HEK293 (cell line): ENCODE measurements around the gene ASXL1.

Experiments
- CTCF ChIA-PET: fragments of 350-600 bp; formaldehyde crosslinking; extraction: SDS; loops from one replicate; lab custom pipeline; 2021; ENCODE audit warnings: antibody characterized with exemption; lab: Yijun Ruan, JAX
- POLR2A ChIA-PET: fragments of 300-600 bp; formaldehyde crosslinking; extraction: SDS; loops from one replicate; lab custom pipeline; 2020; ENCODE audit warnings: antibody characterized with exemption, inconsistent platforms; lab: Yijun Ruan, JAX
- H3K27ac ChIP-seq: fragments of 200-500 bp; sonication (Bioruptor generic); 2 replicates; pipeline ENCODE4 v1.5.1; 2014; ENCODE audit warnings: low read depth, low read length, control low read depth, inconsistent platforms; ENCODE audit errors: extremely low read depth
- H3K36me3 ChIP-seq, 2 experiments: fragments of 200-500 bp in 1 of 2; sonication (Bioruptor generic) in 1 of 2; 1 replicate in 1 of 2; 2 replicates in 1 of 2; pipeline ENCODE4 v1.5.1; 2014 to 2017; ENCODE audit warnings: inconsistent platforms in 2 of 2, low read length in 2 of 2; ENCODE audit not compliant: control insufficient read depth in 2 of 2, insufficient read depth in 1 of 2
- H3K4me1 ChIP-seq: fragments of 200-500 bp; sonication (Bioruptor generic); 2 replicates; pipeline ENCODE4 v1.5.1; 2014; ENCODE audit warnings: mild to moderate bottlenecking, low read length, inconsistent platforms; ENCODE audit not compliant: control insufficient read depth, insufficient read depth
- H3K4me3 ChIP-seq: 2 replicates; pipeline ENCODE4 v1.5.1; 2011; ENCODE audit warnings: low read depth, mild to moderate bottlenecking, control low read depth, low read length, moderate library complexity
- H3K9me3 ChIP-seq: fragments of 200-500 bp; sonication (Bioruptor generic); 2 replicates; pipeline ENCODE4 v1.5.1; 2014; ENCODE audit warnings: low read depth, low read length, inconsistent platforms; ENCODE audit not compliant: control insufficient read depth, insufficient read depth
- GLI2 ChIP-seq: fragments of 450-650 bp; formaldehyde crosslinking; IDR thresholded peaks from 2 replicates; pipeline ENCODE4; 2017; ENCODE audit warnings: missing biosample characterization, missing genetic modification characterization, low read depth, borderline replicate concordance
- GLI4 ChIP-seq: fragments of 450-650 bp; formaldehyde crosslinking; IDR thresholded peaks from 2 replicates; pipeline ENCODE4 v1.5.1; 2016; ENCODE audit warnings: missing biosample characterization, missing genetic modification characterization
- GLIS1 ChIP-seq: fragments of 450-650 bp; formaldehyde crosslinking; IDR thresholded peaks from 2 replicates; pipeline ENCODE4 v1.5.1; 2016; ENCODE audit warnings: missing biosample characterization, missing genetic modification characterization
- HOXA7 ChIP-seq: sonication (generic); formaldehyde crosslinking; IDR thresholded peaks from 2 replicates; pipeline ENCODE4 v1.8.1; 2022; ENCODE audit warnings: missing genetic modification reagents, borderline replicate concordance
- KLF1 ChIP-seq: fragments of 450-650 bp; formaldehyde crosslinking; IDR thresholded peaks from 2 replicates; pipeline ENCODE4 v1.5.1; 2016; ENCODE audit warnings: missing biosample characterization, missing genetic modification characterization
- KLF9 ChIP-seq: fragments of 450-650 bp; formaldehyde crosslinking; IDR thresholded peaks from 2 replicates; pipeline ENCODE4 v1.5.1; 2016; ENCODE audit warnings: missing biosample characterization, missing genetic modification characterization, low read depth
- ZBTB7A ChIP-seq: fragments of 450-650 bp; formaldehyde crosslinking; IDR thresholded peaks from 2 replicates; pipeline ENCODE4 v1.5.1; 2016; ENCODE audit warnings: low read depth, missing biosample characterization, missing genetic modification characterization
- ZFP41 ChIP-seq: fragments of 450-650 bp; formaldehyde crosslinking; IDR thresholded peaks from 2 replicates; pipeline ENCODE4 v1.5.1; 2016; ENCODE audit warnings: missing biosample characterization, missing genetic modification characterization, borderline replicate concordance
- ZNF121 ChIP-seq: fragments of 450-650 bp; formaldehyde crosslinking; IDR thresholded peaks from 2 replicates; pipeline ENCODE4 v1.5.1; 2016; ENCODE audit warnings: missing biosample characterization, missing genetic modification characterization
- ZNF214 ChIP-seq: fragments of 450-650 bp; formaldehyde crosslinking; IDR thresholded peaks from 2 replicates; pipeline ENCODE4 v1.5.1; 2017; ENCODE audit warnings: missing biosample characterization, mild to moderate bottlenecking, missing genetic modification characterization, borderline replicate concordance
- ZNF274 ChIP-seq, 2 experiments: fragments of 200-500 bp in 1 of 2; fragments of 450-650 bp in 1 of 2; sonication (Bioruptor generic) in 1 of 2; formaldehyde crosslinking in 1 of 2; IDR thresholded peaks; 2 replicates each; pipeline versions ENCODE4 v1.5.1 to v1.6.1; 2014 to 2016; ENCODE audit warnings: borderline replicate concordance in 1 of 2, inconsistent platforms in 1 of 2, low read length in 1 of 2, missing biosample characterization in 1 of 2, missing genetic modification characterization in 1 of 2
- ZNF324 ChIP-seq: fragments of 450-650 bp; formaldehyde crosslinking; IDR thresholded peaks from 2 replicates; pipeline ENCODE4 v1.5.1; 2016; ENCODE audit warnings: missing biosample characterization, missing genetic modification characterization
- ZNF354C ChIP-seq: fragments of 450-650 bp; formaldehyde crosslinking; IDR thresholded peaks from 2 replicates; pipeline ENCODE4 v1.5.1; 2016; ENCODE audit warnings: missing biosample characterization, missing genetic modification characterization, low read depth, borderline replicate concordance
- ZNF37A ChIP-seq: fragments of 450-650 bp; IDR thresholded peaks from 2 replicates; pipeline ENCODE4 v1.5.1; 2018; ENCODE audit warnings: missing biosample characterization, missing genetic modification characterization
- ZNF416 ChIP-seq: fragments of 450-650 bp; formaldehyde crosslinking; IDR thresholded peaks from 2 replicates; pipeline ENCODE4 v1.5.1; 2016; ENCODE audit warnings: missing biosample characterization, missing genetic modification characterization
- ZNF433 ChIP-seq: fragments of 450-650 bp; formaldehyde crosslinking; IDR thresholded peaks from 2 replicates; pipeline ENCODE4 v1.5.1; 2016; ENCODE audit warnings: missing biosample characterization, missing genetic modification characterization, low read depth
- ZNF561 ChIP-seq: fragments of 450-650 bp; IDR thresholded peaks from 2 replicates; pipeline ENCODE4 v1.5.1; 2018; ENCODE audit warnings: missing biosample characterization, missing genetic modification characterization, borderline replicate concordance
- ZNF585B ChIP-seq: fragments of 450-650 bp; formaldehyde crosslinking; IDR thresholded peaks from 2 replicates; pipeline ENCODE4 v1.5.1; 2016; ENCODE audit warnings: missing biosample characterization, missing genetic modification characterization
- ZNF600 ChIP-seq: fragments of 450-650 bp; formaldehyde crosslinking; IDR thresholded peaks from 2 replicates; pipeline ENCODE4 v1.5.1; 2016; ENCODE audit warnings: missing biosample characterization, missing genetic modification characterization
- ZNF623 ChIP-seq: fragments of 450-650 bp; formaldehyde crosslinking; IDR thresholded peaks from 2 replicates; pipeline ENCODE4 v1.5.1; 2016; ENCODE audit warnings: missing biosample characterization, missing genetic modification characterization
- ZNF624 ChIP-seq: fragments of 450-650 bp; formaldehyde crosslinking; IDR thresholded peaks from 2 replicates; pipeline ENCODE4 v1.5.1; 2017; ENCODE audit warnings: missing biosample characterization, missing genetic modification characterization
- ZNF768 ChIP-seq: fragments of 450-650 bp; formaldehyde crosslinking; IDR thresholded peaks from 2 replicates; pipeline ENCODE4 v1.5.1; 2018; ENCODE audit warnings: missing biosample characterization, mild to moderate bottlenecking, missing genetic modification characterization
- ZNF776 ChIP-seq: fragments of 450-650 bp; formaldehyde crosslinking; IDR thresholded peaks from 2 replicates; pipeline ENCODE4 v1.5.0; 2017; ENCODE audit warnings: missing biosample characterization, missing genetic modification characterization, borderline replicate concordance
- ZSCAN16 ChIP-seq: fragments of 450-650 bp; formaldehyde crosslinking; IDR thresholded peaks from 2 replicates; pipeline ENCODE4 v1.5.1; 2016; ENCODE audit warnings: missing biosample characterization, missing genetic modification characterization
- ZSCAN23 ChIP-seq: fragments of 450-650 bp; formaldehyde crosslinking; IDR thresholded peaks from 2 replicates; pipeline ENCODE4 v1.5.1; 2016; ENCODE audit warnings: missing biosample characterization, missing genetic modification characterization
- TF ChIP-seq, protein P1 (sequence below): fragments of 450-650 bp; formaldehyde crosslinking; IDR thresholded peaks from 2 replicates; pipeline ENCODE4 v1.5.1; 2016; ENCODE audit warnings: missing biosample characterization, missing genetic modification characterization
- TF ChIP-seq, protein P2 (sequence below): fragments of 450-650 bp; formaldehyde crosslinking; IDR thresholded peaks from 2 replicates; pipeline ENCODE4 v1.5.1; 2016; ENCODE audit warnings: missing biosample characterization, missing genetic modification characterization, low read depth
- TF ChIP-seq, protein P3 (sequence below): fragments of 450-650 bp; formaldehyde crosslinking; IDR thresholded peaks from 2 replicates; pipeline ENCODE4 v1.5.1; 2016; ENCODE audit warnings: missing biosample characterization, missing genetic modification characterization, borderline replicate concordance

Gene ASXL1

DNA sequence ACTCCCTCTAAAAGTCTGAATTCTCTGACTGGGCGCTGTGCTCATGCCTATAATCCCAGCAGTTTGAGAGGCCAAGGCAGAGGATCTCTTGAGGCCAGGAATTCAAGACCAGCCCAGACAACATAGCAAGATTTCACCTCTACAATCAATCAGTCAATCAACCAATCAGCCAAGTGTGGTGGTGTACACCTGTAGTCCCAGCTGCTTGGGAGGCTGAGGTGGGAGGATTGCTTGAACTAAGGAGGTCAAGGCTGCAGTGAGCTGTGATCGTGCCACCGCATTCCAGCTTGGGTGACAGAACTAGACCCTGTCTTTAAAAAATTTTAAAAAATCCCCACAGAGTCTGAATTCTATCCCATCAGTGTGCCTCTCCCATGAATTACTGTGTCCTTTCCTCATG lies 42.7 kb upstream of the ASXL1 start:
- ChIA-PET CTCF (no interaction called here), POLR2A (no interaction called here)
- H3K27ac ChIP-seq: no peak overlapping the region
- peaks cover 0 to 39% of the 10 kb centered on the region in 2 experiments; a peak in 2 of 3 replicates for H3K36me3 ChIP-seq
- no peaks in the 10 kb centered on the region for H3K4me1 ChIP-seq
- H3K4me3 ChIP-seq: no peak overlapping the region
- no peaks in the 10 kb centered on the region for H3K9me3 ChIP-seq
- no peak for TF ChIP-seq ZNF433 (tag by site-specific recombination)
- TF ChIP-seq, protein P1, sequence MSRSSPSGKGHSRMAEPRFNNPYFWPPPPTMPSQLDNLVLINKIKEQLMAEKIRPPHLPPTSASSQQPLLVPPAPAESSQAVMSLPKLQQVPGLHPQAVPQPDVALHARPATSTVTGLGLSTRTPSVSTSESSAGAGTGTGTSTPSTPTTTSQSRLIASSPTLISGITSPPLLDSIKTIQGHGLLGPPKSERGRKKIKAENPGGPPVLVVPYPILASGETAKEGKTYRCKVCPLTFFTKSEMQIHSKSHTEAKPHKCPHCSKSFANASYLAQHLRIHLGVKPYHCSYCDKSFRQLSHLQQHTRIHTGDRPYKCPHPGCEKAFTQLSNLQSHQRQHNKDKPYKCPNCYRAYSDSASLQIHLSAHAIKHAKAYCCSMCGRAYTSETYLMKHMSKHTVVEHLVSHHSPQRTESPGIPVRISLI: no peak
- TF ChIP-seq HOXA7 (CRISPR knock-in tag): no peak
- no peak for TF ChIP-seq ZNF354C
- no peak for TF ChIP-seq ZNF624
- TF ChIP-seq ZNF776 (tag by site-specific recombination): no peak
- TF ChIP-seq ZNF324 (tag by site-specific recombination): no peak
- TF ChIP-seq ZNF600: no peak
- TF ChIP-seq, protein P2, sequence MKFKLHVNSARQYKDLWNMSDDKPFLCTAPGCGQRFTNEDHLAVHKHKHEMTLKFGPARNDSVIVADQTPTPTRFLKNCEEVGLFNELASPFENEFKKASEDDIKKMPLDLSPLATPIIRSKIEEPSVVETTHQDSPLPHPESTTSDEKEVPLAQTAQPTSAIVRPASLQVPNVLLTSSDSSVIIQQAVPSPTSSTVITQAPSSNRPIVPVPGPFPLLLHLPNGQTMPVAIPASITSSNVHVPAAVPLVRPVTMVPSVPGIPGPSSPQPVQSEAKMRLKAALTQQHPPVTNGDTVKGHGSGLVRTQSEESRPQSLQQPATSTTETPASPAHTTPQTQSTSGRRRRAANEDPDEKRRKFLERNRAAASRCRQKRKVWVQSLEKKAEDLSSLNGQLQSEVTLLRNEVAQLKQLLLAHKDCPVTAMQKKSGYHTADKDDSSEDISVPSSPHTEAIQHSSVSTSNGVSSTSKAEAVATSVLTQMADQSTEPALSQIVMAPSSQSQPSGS (tag by site-specific recombination): no peak
- no peak for TF ChIP-seq ZBTB7A (tag by site-specific recombination)
- no peak for TF ChIP-seq ZSCAN23 (tag by site-specific recombination)
- no peak for TF ChIP-seq ZNF768
- TF ChIP-seq ZNF623 (tag by site-specific recombination): no peak
- TF ChIP-seq ZNF416 (tag by site-specific recombination): no peak
- TF ChIP-seq KLF1 (tag by site-specific recombination): no peak
- no peak for TF ChIP-seq ZNF585B (tag by site-specific recombination)
- no peak for TF ChIP-seq GLI4 (tag by site-specific recombination)

DNA sequence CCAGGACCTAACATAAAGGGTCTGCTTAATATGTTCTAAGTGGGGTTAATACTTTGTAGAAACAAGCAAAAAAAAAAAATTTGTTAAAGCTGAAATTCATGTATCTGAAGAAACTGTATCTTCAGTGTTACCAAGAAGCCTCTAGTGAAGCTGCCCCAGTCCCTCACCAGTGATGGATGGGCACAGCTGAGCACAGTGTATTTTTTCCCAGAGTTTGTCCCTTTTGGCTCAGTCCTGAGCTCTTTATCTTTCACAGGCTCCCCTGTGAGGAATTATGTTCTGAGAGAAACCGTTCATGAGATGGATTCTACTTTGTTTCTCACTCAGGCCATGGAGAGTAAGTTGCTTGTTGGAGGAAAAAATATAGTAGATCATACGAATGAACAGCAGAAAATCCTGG lies 42.2 kb upstream of the ASXL1 start:
- ChIA-PET POLR2A (no interaction called here), CTCF (interaction anchor here (0.7 to 0.9 kb wide), 2 partner anchors 37 to 422 kb away, joined by 4 read pairs; no protein-coding TSS in a partner anchor)
- TF ChIP-seq KLF9 (tag by site-specific recombination) (no peak), ZNF37A (tag by site-specific recombination) (no peak), ZNF274 (IDR thresholded peaks at IDR 0.05; ENCODE audit: low read length) (no peak), ZNF274 (tag by site-specific recombination; IDR thresholded peaks at IDR 0.05; ENCODE audit: borderline replicate concordance) (no peak), ZNF121 (tag by site-specific recombination) (no peak), ZFP41 (no peak), ZSCAN16 (tag by site-specific recombination) (no peak), ZNF214 (no peak), GLI2 (tag by site-specific recombination) (no peak), ZNF561 (tag by site-specific recombination) (no peak), GLIS1 (no peak), ZNF624 (no peak)
- TF ChIP-seq, protein P3, sequence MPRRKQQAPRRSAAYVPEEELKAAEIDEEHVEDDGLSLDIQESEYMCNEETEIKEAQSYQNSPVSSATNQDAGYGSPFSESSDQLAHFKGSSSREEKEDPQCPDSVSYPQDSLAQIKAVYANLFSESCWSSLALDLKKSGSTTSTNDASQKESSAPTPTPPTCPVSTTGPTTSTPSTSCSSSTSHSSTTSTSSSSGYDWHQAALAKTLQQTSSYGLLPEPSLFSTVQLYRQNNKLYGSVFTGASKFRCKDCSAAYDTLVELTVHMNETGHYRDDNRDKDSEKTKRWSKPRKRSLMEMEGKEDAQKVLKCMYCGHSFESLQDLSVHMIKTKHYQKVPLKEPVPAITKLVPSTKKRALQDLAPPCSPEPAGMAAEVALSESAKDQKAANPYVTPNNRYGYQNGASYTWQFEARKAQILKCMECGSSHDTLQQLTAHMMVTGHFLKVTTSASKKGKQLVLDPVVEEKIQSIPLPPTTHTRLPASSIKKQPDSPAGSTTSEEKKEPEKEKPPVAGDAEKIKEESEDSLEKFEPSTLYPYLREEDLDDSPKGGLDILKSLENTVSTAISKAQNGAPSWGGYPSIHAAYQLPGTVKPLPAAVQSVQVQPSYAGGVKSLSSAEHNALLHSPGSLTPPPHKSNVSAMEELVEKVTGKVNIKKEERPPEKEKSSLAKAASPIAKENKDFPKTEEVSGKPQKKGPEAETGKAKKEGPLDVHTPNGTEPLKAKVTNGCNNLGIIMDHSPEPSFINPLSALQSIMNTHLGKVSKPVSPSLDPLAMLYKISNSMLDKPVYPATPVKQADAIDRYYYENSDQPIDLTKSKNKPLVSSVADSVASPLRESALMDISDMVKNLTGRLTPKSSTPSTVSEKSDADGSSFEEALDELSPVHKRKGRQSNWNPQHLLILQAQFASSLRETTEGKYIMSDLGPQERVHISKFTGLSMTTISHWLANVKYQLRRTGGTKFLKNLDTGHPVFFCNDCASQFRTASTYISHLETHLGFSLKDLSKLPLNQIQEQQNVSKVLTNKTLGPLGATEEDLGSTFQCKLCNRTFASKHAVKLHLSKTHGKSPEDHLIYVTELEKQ (tag by site-specific recombination): no peak
- TF ChIP-seq, protein P1: no peak

More for the DNA sequence above, 42.2 kb upstream of the ASXL1 start:
- H3K4me3 ChIP-seq: no peak overlapping the region
- H3K36me3 ChIP-seq: peaks cover 0 to 34% of the 10 kb centered on the region in 2 experiments; a peak in 2 of 3 replicates
- H3K9me3 ChIP-seq: no peaks in the 10 kb centered on the region
- H3K27ac ChIP-seq: no peak overlapping the region
- H3K4me1 ChIP-seq: no peaks in the 10 kb centered on the region
